ENCODE measurements around the gene POC1A. TPM values are rescaled to one million over a fixed set of nuclear protein-coding genes. Genes with fewer than 3 reads are reported as not detected.
A peak's percentile ranks its signal among the peaks of the same experiment; 100 is the strongest.

The POC1A gene
- total RNA-seq, 2 donors from 2014 or later, result 28.6 to 39.0 TPM

GRCh38 chr3:52110502-52110901, 43.7 kb downstream of the POC1A start:
- H3K9me3 Mint-ChIP-seq, result no peaks in the 10 kb centered on the region
- no peak for ATAC-seq (replicated peaks in 1 of 2)
- H3K27ac Mint-ChIP-seq, result no peak overlapping the region
- H3K36me3 Mint-ChIP-seq (ENCODE audit: insufficient read depth in 2 of 2), result peaks cover 0 to 7% of the 10 kb centered on the region in 2 donors
- no peaks in the 10 kb centered on the region for H3K4me1 Mint-ChIP-seq (ENCODE audit: low read depth)
- no peak overlapping the region for H3K4me3 Mint-ChIP-seq
- no peak for DNase-seq
- H3K27me3 Mint-ChIP-seq (ENCODE audit: low read depth), result no peaks in the 10 kb centered on the region

DNA sequence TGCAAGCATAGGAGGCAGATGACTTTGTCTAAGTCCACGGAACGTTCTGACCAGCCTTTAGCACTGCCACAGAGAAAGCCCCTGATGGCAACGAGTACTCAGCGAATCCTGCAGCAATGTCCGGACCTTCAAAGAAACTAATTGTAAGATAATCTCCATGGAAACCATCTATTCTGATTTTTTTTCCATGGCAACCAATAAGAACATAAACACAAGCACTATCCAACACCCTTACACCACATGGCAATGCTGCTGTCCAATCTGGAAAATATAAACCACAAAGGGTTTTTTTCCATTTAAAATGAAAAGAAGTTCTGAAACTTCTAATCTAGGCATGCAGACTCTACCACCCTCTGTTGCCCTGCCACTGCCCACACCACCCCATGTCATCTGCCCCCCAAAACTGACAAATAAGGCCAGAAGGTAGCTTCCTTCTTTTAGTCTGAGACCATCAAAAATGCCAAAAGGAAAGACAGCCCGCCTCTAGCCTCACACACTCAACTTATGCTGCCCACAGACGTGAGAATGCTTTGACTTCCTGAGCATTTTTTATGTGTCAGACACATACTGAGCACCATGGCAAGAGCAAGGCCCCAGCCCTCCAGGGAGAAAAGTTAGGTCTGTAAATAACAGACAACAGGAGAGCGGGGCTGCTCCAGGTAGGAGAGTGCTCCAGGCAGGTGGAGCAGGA, 44.5 kb downstream of the POC1A start:
- Mint-ChIP-seq H3K9me3 (no peaks in the 10 kb centered on the region), H3K27ac (no peak overlapping the region), H3K4me3 (no peak overlapping the region), H3K36me3 (ENCODE audit: insufficient read depth in 2 of 2) (peaks cover 0 to 8% of the 10 kb centered on the region in 2 donors), H3K4me1 (ENCODE audit: low read depth) (no peaks in the 10 kb centered on the region), H3K27me3 (ENCODE audit: low read depth) (no peaks in the 10 kb centered on the region)
- ATAC-seq (replicated peaks in 1 of 2) (no peak), DNase-seq (no peak)

DNA sequence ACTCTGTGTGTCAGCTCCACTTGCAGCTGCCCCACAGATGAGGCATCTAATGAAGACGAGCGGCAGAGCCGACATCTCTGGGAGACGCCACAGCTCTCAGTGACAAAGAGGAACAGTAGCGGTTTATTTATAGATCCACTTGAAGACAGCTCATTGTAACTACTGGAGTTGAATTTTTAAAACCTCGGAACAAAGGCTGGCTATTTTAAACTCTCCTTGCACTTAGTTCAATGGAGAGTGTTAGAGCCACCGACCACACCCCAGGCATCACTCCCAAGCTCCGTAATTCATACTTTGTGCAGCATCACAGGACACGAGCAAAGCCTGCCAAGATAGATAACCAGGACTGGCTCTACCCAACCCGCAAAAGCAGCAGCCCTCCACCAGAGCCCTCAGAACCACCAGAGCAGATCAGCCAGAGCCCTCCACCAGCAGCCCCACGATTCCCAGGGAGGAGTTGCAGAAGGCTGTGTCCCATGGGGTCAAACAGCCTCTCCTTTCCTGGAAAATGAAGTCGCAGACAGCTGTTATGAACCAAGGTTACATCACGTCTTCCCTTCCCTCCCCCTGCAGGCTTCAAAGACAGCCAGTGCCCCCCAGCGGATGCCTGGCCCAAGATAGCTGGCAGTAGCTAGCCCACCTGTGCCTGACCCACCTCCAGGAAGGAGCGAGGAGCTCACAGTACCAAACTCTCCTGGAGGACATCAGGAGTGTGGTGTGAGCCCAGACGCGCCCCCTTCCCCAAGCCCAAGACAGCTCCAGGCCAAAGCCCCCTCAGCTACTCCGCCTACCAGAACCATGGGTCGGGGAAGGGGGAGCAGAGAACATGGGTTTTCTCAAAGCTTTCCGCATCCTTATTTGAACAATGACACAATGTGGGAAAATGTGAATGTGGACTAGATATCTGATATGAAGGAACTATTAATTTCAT, 45.7 kb downstream of the POC1A start:
- Mint-ChIP-seq H3K27me3 (ENCODE audit: low read depth) (no peaks in the 10 kb centered on the region), H3K36me3 (ENCODE audit: insufficient read depth in 2 of 2) (peaks cover 0 to 8% of the 10 kb centered on the region in 2 donors), H3K4me3 (no peak overlapping the region), H3K4me1 (ENCODE audit: low read depth) (no peaks in the 10 kb centered on the region), H3K9me3 (no peaks in the 10 kb centered on the region), H3K27ac (peak overlapping the region; percentile 82)
- ATAC-seq (replicated peaks in 1 of 2), result no peak
- DNase-seq, result no peak

DNA sequence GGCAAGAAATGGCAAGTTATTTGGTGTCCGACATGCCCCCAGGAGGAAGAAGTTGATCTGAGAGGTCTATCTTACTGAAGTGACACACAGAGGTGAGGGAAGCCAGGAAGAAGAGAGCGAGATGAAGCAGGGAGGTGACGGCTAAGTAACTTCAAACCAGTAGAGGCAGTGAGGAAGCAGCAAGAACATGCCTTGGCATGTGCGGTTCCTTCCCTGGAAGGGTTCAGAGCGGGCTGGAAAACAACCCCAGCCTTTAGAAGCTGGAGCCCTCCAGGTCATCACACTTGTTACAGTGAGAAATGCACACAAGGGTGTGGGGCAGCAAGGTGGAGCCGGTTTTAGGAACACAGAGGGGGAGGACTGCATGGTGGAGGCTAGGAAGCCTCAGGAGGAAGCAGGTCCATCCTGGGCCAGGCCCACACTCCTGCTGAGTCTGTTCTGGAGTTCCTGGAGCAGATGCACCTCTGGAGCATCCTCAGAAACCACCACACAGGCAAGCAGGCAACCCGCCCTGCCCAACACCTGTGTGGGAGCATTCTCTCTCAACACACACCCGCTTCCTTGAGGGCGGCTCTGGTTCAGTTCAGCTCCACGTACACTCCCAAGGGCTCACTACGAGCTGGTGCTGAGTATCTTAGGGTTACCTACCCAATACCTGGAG, 47.1 kb downstream of the POC1A start:
- H3K27ac Mint-ChIP-seq, result no peak overlapping the region
- no peaks in the 10 kb centered on the region for H3K4me1 Mint-ChIP-seq (ENCODE audit: low read depth)
- H3K36me3 Mint-ChIP-seq (ENCODE audit: insufficient read depth in 2 of 2), result peaks cover 3 to 10% of the 10 kb centered on the region in 2 donors
- DNase-seq (no peak), ATAC-seq (replicated peaks in 1 of 2) (no peak)
- no peaks in the 10 kb centered on the region for H3K27me3 Mint-ChIP-seq (ENCODE audit: low read depth)
- no peak overlapping the region for H3K4me3 Mint-ChIP-seq
- no peaks in the 10 kb centered on the region for H3K9me3 Mint-ChIP-seq

DNA sequence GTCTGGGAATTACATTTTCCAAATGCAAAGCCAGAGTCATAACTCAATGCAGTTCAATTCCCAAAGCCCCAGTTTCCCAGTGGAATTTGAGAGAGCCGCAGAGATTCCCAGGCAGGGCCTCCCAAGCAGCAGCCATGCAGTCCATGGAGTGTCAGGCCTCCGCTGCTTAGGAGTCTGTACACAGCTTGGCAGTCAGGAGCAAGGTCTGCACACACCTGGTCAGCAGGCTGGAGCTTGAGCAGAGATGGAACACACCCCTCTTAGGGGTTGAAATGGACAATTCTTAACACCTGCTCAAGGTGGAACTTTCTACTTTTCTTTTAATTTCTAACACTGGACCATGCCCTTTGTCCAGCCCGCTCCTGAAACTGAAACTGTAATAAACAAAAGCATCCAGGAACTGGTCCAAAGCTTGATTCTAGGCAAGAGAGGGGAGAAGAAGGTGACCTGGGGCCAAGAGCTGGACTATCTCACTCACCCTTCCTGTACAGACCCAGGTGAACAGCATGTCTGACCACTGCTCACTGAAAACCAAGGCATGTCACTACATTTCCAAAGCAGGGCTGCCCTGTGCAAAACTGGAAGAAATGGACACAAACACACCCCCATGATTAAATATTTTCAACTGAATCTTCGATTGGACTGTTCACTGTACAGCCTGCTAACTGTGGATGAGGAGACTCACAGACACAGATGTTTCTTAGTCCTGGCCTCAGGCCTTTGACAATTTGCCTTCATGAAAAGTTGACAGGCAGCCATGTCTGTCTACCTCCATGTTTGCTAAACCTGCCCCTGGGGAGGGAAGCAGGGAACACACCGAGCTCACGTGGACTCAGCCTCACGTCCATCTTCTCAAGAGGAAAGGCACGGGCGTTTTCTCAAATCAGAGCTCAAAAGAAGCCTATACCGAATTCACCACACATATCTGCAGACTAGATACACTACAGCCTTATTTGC, 49.3 kb downstream of the POC1A start:
- no peak overlapping the region for H3K4me3 Mint-ChIP-seq
- no peaks in the 10 kb centered on the region for H3K4me1 Mint-ChIP-seq (ENCODE audit: low read depth)
- no peak overlapping the region for H3K27ac Mint-ChIP-seq
- DNase-seq (no peak), ATAC-seq (replicated peaks in 1 of 2) (no peak)
- peaks cover 13 to 25% of the 10 kb centered on the region in 2 donors for H3K36me3 Mint-ChIP-seq (ENCODE audit: insufficient read depth in 2 of 2)
- no peaks in the 10 kb centered on the region for H3K27me3 Mint-ChIP-seq (ENCODE audit: low read depth)
- H3K9me3 Mint-ChIP-seq, result peaks cover 5 to 8% of the 10 kb centered on the region in 2 donors

DNA sequence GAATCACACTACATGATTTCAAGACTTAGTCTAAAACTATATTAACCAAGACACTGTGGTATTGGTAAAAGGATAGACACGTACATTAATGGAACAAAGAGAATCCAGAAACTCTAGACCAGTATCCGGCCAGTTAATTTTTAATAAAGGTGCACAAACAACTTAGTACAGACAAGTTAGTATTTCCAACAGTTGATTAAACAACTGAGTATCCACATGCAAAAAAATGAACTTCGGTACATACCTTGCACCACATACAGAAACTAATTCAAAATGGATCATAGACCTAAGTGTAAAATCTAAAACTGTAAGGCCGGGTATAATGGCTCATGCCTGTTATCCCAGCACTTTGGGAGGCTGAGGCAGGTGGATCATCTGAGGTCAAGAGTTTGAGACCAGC, 51.3 kb downstream of the POC1A start:
- ATAC-seq (replicated peaks in 1 of 2) (no peak), DNase-seq (no peak)
- H3K27ac Mint-ChIP-seq, result no peak overlapping the region
- H3K4me3 Mint-ChIP-seq, result no peak overlapping the region
- no peaks in the 10 kb centered on the region for H3K27me3 Mint-ChIP-seq (ENCODE audit: low read depth)
- peaks cover 15 to 28% of the 10 kb centered on the region in 2 donors for H3K36me3 Mint-ChIP-seq (ENCODE audit: insufficient read depth in 2 of 2)
- peaks cover 5 to 8% of the 10 kb centered on the region in 2 donors for H3K9me3 Mint-ChIP-seq
- no peaks in the 10 kb centered on the region for H3K4me1 Mint-ChIP-seq (ENCODE audit: low read depth)

DNA sequence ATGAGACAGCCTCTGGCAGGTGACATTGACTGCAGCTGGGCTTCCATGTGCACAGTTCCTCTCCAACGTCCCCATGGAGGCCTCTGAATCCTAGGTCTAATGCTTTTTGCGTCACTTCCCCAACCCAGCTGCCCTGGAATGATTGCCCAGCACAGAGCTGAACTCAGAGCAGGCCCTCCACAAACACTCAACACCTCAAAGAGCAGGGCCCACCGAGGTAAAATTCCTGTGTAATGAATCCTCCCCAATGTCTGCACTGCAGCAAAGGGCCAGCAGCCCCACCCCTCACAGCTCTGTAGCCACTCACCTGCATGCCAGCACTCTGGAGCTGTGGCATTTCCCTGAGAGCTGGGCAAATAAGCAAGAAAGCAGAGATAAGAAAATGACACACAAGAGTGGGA, 55.2 kb downstream of the POC1A start:
- no peaks in the 10 kb centered on the region for H3K4me1 Mint-ChIP-seq (ENCODE audit: low read depth)
- DNase-seq (no peak), ATAC-seq (replicated peaks in 1 of 2) (no peak)
- H3K27me3 Mint-ChIP-seq (ENCODE audit: low read depth), result no peaks in the 10 kb centered on the region
- H3K27ac Mint-ChIP-seq, result no peak overlapping the region
- no peak overlapping the region for H3K4me3 Mint-ChIP-seq
- H3K36me3 Mint-ChIP-seq (ENCODE audit: insufficient read depth in 2 of 2), result peaks cover 15 to 28% of the 10 kb centered on the region in 2 donors
- peaks cover 5 to 8% of the 10 kb centered on the region in 2 donors for H3K9me3 Mint-ChIP-seq

DNA sequence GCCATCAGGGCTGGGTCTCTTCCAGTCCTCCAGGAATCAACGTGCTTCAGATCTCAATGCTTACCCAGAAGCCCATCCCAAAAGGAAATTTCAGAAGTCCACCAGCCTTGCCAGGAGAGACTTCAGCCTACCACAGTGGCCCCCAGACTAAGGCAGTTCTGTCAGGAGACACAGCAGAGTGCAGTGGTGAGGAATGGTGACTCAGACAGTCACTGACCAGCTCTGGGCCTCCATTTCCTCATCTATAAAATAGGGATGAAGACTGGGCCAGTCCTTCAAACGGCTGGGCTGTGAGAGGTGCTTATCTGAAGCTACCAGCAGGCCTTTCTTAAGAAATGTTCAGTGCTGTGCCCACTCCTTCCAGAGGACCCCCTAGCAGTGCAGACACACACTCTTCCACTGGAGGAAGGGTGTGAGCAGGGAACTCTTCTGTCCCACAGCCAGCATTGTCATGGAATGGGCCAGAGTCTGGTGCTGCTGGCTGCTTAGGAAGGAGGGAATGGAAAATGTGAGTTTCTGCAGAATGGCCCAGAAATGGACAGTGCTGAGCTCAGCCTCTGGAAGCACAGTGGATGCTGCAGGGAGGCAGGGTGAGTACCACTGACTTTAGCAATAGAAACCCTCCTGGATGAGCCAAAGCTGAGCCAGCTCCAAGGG, 56.2 kb downstream of the POC1A start:
- H3K36me3 Mint-ChIP-seq (ENCODE audit: insufficient read depth in 2 of 2), result peaks cover 15 to 28% of the 10 kb centered on the region in 2 donors
- H3K4me1 Mint-ChIP-seq (ENCODE audit: low read depth), result no peaks in the 10 kb centered on the region
- DNase-seq (no peak), ATAC-seq (replicated peaks in 1 of 2) (no peak)
- H3K4me3 Mint-ChIP-seq, result no peak overlapping the region
- peaks cover 5 to 8% of the 10 kb centered on the region in 2 donors for H3K9me3 Mint-ChIP-seq
- no peaks in the 10 kb centered on the region for H3K27me3 Mint-ChIP-seq (ENCODE audit: low read depth)
- no peak overlapping the region for H3K27ac Mint-ChIP-seq

DNA sequence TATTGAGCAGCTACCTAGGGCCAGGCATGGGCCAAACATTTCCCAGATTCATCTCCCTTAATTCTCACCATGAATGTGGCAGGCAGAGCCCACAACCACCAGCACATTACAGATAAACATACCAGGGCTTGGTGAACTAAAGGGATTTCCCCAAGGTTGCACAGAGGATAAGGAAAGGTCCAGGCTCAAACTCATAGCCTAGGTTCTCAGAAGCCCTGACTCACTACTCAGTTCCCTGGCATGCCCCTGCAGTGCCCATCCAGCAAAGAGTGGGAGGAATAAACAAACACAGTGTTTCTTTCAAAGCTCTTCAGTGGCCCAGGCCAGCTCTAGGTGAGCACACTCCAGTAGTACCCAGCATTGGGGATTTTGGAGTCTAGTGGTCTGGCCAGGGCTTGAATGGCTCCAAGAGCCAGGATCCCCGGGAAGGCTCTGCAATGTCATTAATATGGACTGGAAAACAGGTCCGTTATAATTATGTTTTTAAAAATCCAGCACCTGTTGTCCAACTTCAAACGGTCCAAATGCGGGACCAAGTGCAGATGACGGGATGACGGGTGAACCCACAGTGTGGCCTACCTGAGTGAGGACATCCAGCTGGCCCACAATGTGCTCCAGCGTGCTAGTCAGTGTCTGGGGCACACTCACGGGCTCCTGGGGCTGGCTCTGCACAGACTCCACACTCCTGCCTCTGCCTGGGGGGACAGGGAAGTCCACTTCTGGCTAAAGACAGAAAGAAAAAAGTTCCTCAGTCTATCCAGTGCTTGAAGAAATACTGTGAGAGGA, 58.0 kb downstream of the POC1A start:
- H3K27ac Mint-ChIP-seq, result no peak overlapping the region
- H3K4me1 Mint-ChIP-seq (ENCODE audit: low read depth), result no peaks in the 10 kb centered on the region
- H3K9me3 Mint-ChIP-seq, result peaks cover 3 to 4% of the 10 kb centered on the region in 2 donors
- ATAC-seq (replicated peaks in 1 of 2) (peak in 1 of 2 donors; percentile 26), DNase-seq (no peak)
- H3K27me3 Mint-ChIP-seq (ENCODE audit: low read depth), result no peaks in the 10 kb centered on the region
- H3K4me3 Mint-ChIP-seq, result no peak overlapping the region
- H3K36me3 Mint-ChIP-seq (ENCODE audit: insufficient read depth in 2 of 2), result peaks cover 9 to 16% of the 10 kb centered on the region in 2 donors

GRCh38 chr3:52094571-52095485, 59.4 kb downstream of the POC1A start:
- no peaks in the 10 kb centered on the region for H3K27me3 Mint-ChIP-seq (ENCODE audit: low read depth)
- no peak overlapping the region for H3K27ac Mint-ChIP-seq
- DNase-seq (no peak), ATAC-seq (replicated peaks in 1 of 2) (no peak)
- H3K9me3 Mint-ChIP-seq, result no peaks in the 10 kb centered on the region
- no peaks in the 10 kb centered on the region for H3K4me1 Mint-ChIP-seq (ENCODE audit: low read depth)
- peaks cover 2 to 5% of the 10 kb centered on the region in 2 donors for H3K36me3 Mint-ChIP-seq (ENCODE audit: insufficient read depth in 2 of 2)
- H3K4me3 Mint-ChIP-seq, result no peak overlapping the region

All from activated T-cell treated with anti-CD3 and anti-CD28 coated beads, Interleukin-2, amount 50 U/mL, for 72 hours (primary cell).